Astrocyte (in vitro differentiated cells and primary cell): ENCODE results near the gene CENPX. TPM values are rescaled to one million over a fixed set of nuclear protein-coding genes. Genes with fewer than 3 reads are reported as not detected.

Experiments
- DNase-seq: peaks from one replicate; pipeline ENCODE4 v3.0.0-alpha.2; 2010; ENCODE audit warnings: low read depth
- FAIRE-seq: peaks from 2 replicates; lab custom pipeline; 2011; peaks lifted over from hg19 to GRCh38; lab: Jason Lieb, UNC
- H2AFZ ChIP-seq: 2 replicates; pipeline ENCODE4 v1.6.0; 2012; ENCODE audit warnings: low read depth, low read length, inconsistent platforms
- H3K27ac ChIP-seq: 2 replicates; pipeline ENCODE4 v1.5.1; 2011; ENCODE audit warnings: low read depth, low read length, inconsistent platforms
- H3K27me3 ChIP-seq: 2 replicates; pipeline ENCODE4 v1.6.0; 2011; ENCODE audit warnings: low read length, inconsistent platforms; ENCODE audit not compliant: insufficient read depth
- H3K36me3 ChIP-seq: 2 replicates; pipeline ENCODE4 v1.5.1; 2011; ENCODE audit warnings: low read length, inconsistent platforms; ENCODE audit not compliant: insufficient read depth
- H3K4me1 ChIP-seq: 2 replicates; pipeline ENCODE4 v1.5.1; 2011; ENCODE audit warnings: low read length, inconsistent platforms; ENCODE audit not compliant: insufficient read depth
- H3K4me2 ChIP-seq: 2 replicates; pipeline ENCODE4 v1.6.0; 2012; ENCODE audit warnings: low read length, inconsistent platforms
- H3K4me3 ChIP-seq: 2 replicates; pipeline ENCODE4 v1.5.1; 2011; ENCODE audit warnings: low read depth, mild to moderate bottlenecking, low read length, inconsistent platforms; ENCODE audit not compliant: insufficient read depth
- H3K79me2 ChIP-seq: 2 replicates; pipeline ENCODE4 v1.6.0; 2012; ENCODE audit warnings: mild to moderate bottlenecking, low read length, inconsistent platforms; ENCODE audit not compliant: insufficient read depth
- H3K9ac ChIP-seq: 2 replicates; pipeline ENCODE4 v1.6.0; 2012; ENCODE audit warnings: mild to moderate bottlenecking, low read length, inconsistent platforms
- H3K9me3 ChIP-seq: 2 replicates; pipeline ENCODE4 v1.5.1; 2012; ENCODE audit warnings: low read depth, mild to moderate bottlenecking, low read length, inconsistent platforms; ENCODE audit not compliant: insufficient read depth
- H4K20me1 ChIP-seq: 2 replicates; pipeline ENCODE4 v1.6.0; 2012; ENCODE audit warnings: low read length, inconsistent platforms; ENCODE audit not compliant: insufficient read depth
- H3K27ac Mint-ChIP-seq: one replicate; pipeline ENCODE4 v1.8.0; 2021; ENCODE audit warnings: mild to moderate bottlenecking, mixed read lengths; ENCODE audit not compliant: unreplicated experiment
- H3K27me3 Mint-ChIP-seq: one replicate; pipeline ENCODE4 v1.8.0; 2021; ENCODE audit warnings: low read depth, mixed read lengths; ENCODE audit not compliant: unreplicated experiment
- H3K36me3 Mint-ChIP-seq: one replicate; pipeline ENCODE4 v1.8.0; 2021; ENCODE audit warnings: low read depth, mixed read lengths; ENCODE audit not compliant: unreplicated experiment
- H3K4me1 Mint-ChIP-seq: one replicate; pipeline ENCODE4 v1.8.0; 2021; ENCODE audit warnings: low read depth, mixed read lengths; ENCODE audit not compliant: unreplicated experiment
- H3K4me3 Mint-ChIP-seq: one replicate; pipeline ENCODE4 v1.8.0; 2021; ENCODE audit warnings: mild to moderate bottlenecking, moderate library complexity, mixed read lengths; ENCODE audit not compliant: unreplicated experiment
- H3K9me3 Mint-ChIP-seq: one replicate; pipeline ENCODE4 v1.8.0; 2021; ENCODE audit warnings: mild to moderate bottlenecking, mixed read lengths; ENCODE audit not compliant: unreplicated experiment
- CTCF ChIP-seq: IDR thresholded peaks from 2 replicates; pipeline ENCODE4 v1.5.1; 2011; ENCODE audit warnings: low read depth, mild to moderate bottlenecking, inconsistent platforms, low read length, moderate library complexity; ENCODE audit not compliant: insufficient read depth
- EZH2 ChIP-seq: IDR thresholded peaks from 2 replicates; pipeline ENCODE4 v1.6.1; 2012; ENCODE audit warnings: mild to moderate bottlenecking, low read length, inconsistent platforms; ENCODE audit not compliant: insufficient read depth
- total RNA-seq: library from RNA; stranded (reverse); gene quantifications from 2 replicates; pipeline ENCODE4 v1.2.1, GENCODE V29; 2021

Gene CENPX
- total RNA-seq, 1 donor from 2014 or later = 26.7 TPM

- peaks cover 5% of the 10 kb centered on the region for H3K4me1 Mint-ChIP-seq
- no peaks in the 10 kb centered on the region for H3K36me3 Mint-ChIP-seq
- DNase-seq = no peak
- H3K9me3 Mint-ChIP-seq = no peaks in the 10 kb centered on the region
- Histone ChIP-seq H3K4me3 (no peak overlapping the region), H3K4me1 (peaks cover 17% of the 10 kb centered on the region), H2AFZ (no peak overlapping the region), H3K27ac (no peak overlapping the region), H3K79me2 (peaks cover 43% of the 10 kb centered on the region), H3K9ac (no peak overlapping the region), H4K20me1 (peaks cover 45% of the 10 kb centered on the region), H3K36me3 (peaks cover 3% of the 10 kb centered on the region), H3K27me3 (no peaks in the 10 kb centered on the region), H3K4me2 (no peak overlapping the region), H3K9me3 (no peaks in the 10 kb centered on the region)
- H3K27ac Mint-ChIP-seq = no peak overlapping the region
- H3K4me3 Mint-ChIP-seq = no peak overlapping the region
- FAIRE-seq = no peak
- TF ChIP-seq CTCF = no peak
- TF ChIP-seq EZH2 = no peak
- H3K27me3 Mint-ChIP-seq = no peaks in the 10 kb centered on the region
Observed at GRCh38 chr17:82054351-82055022, 31.8 kb upstream of the CENPX start.

DNA sequence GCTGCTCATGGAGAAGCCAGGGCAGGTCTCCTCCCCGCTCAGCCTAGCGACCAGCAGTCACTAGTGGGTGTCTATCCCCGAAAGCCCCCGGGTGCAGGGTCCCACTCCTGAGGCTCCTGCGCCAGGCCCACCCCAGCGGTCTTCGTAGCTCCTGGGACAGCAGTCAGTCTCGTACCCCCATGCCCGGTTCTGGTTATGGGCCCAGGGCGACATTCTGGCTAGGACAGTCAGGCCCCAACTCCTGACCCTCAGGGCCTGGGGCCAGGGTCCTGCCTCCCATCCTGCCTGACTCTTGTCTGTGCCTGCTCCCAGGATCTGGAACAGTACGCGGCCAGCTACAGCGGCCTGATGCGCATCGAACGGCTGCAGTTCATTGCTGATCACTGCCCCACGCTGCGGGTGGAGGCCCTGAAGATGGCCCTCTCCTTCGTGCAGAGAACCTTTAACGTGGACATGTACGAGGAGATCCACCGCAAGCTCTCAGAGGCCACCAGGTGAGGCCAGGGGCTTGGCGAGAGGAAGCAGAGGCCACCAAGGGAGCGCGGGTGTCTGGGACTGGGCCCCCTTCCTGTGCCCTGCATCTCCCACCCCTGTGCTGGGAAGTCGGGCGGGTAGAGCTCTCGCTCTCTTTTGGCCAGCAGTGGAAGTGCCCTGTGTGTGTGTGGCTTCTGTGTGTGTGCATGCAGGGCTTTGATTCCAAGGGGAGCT is 31.0 kb upstream of the CENPX start:
- Histone ChIP-seq H3K36me3 (peaks cover 3% of the 10 kb centered on the region), H3K79me2 (peaks cover 43% of the 10 kb centered on the region), H3K9ac (no peak overlapping the region), H2AFZ (no peak overlapping the region), H3K9me3 (no peaks in the 10 kb centered on the region), H3K4me2 (peak overlapping the region; percentile 99), H3K4me3 (no peak overlapping the region), H4K20me1 (peaks cover 39% of the 10 kb centered on the region), H3K27me3 (no peaks in the 10 kb centered on the region), H3K27ac (no peak overlapping the region), H3K4me1 (peaks cover 17% of the 10 kb centered on the region)
- H3K36me3 Mint-ChIP-seq = no peaks in the 10 kb centered on the region
- H3K27ac Mint-ChIP-seq = no peak overlapping the region
- TF ChIP-seq EZH2 (no peak), CTCF (no peak)
- FAIRE-seq = no peak
- H3K27me3 Mint-ChIP-seq = no peaks in the 10 kb centered on the region
- H3K9me3 Mint-ChIP-seq = no peaks in the 10 kb centered on the region
- peaks cover 5% of the 10 kb centered on the region for H3K4me1 Mint-ChIP-seq
- no peak for DNase-seq
- H3K4me3 Mint-ChIP-seq = peak overlapping the region; percentile 89

DNA sequence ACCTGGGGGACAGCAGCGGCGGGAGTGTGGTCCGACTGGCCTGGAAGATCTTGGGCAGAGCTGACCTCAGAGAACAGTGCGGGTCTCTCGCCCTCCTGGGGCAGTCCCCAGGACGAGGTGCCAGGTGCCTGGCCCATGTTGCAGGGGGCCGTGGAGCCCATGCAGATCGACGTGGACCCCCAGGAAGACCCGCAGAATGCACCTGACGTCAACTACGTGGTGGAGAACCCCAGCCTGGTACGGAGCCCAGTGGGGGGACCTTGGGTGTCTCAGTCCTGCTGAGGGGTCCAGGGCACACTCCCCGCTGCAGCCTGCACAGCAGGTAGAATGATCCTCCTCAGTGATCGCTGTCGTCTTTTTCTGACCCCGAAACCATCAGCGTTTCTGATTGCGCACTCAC is 30.5 kb upstream of the CENPX start:
- Mint-ChIP-seq H3K4me3 (peak overlapping the region; percentile 89), H3K36me3 (no peaks in the 10 kb centered on the region), H3K4me1 (peaks cover 5% of the 10 kb centered on the region), H3K27ac (peak overlapping the region; percentile 12), H3K27me3 (no peaks in the 10 kb centered on the region), H3K9me3 (no peaks in the 10 kb centered on the region)
- Histone ChIP-seq H2AFZ (no peak overlapping the region), H3K36me3 (peaks cover 3% of the 10 kb centered on the region), H3K4me2 (peak overlapping the region; percentile 99), H4K20me1 (peaks cover 34% of the 10 kb centered on the region), H3K9me3 (no peaks in the 10 kb centered on the region), H3K27ac (no peak overlapping the region), H3K27me3 (no peaks in the 10 kb centered on the region), H3K4me3 (peak overlapping the region; percentile 81), H3K4me1 (peaks cover 17% of the 10 kb centered on the region), H3K9ac (peak overlapping the region; percentile 89), H3K79me2 (peaks cover 43% of the 10 kb centered on the region)
- no peak for TF ChIP-seq EZH2
- no peak for TF ChIP-seq CTCF
- no peak for FAIRE-seq
- no peak for DNase-seq
